Measurements from ENCODE around the gene ZNF316.

DNA sequence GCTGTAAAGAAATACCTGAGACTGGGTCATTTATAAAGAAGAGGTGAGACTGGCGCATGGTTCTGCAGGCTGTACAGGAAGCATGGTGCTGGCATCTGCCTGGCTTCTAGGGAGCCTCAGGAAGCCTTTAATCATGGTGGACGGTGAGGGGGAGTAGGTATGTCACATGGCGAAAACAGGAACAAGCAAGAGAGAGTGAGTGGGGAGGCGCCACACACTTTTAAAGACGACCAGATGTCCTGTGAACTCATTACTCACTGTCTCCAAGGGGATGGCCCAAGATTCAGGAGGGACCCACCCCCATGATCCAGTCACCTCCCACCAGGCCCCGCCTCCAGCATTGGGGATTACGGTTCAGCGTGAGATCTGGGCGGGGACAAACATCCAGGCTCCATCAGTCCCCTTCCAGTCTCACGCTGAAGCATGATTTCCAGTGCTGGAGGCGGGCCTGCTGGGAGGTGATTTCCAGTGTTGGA lies 3.2 kb downstream of the ZNF316 start:
- TF ChIP-seq, protein P1, sequence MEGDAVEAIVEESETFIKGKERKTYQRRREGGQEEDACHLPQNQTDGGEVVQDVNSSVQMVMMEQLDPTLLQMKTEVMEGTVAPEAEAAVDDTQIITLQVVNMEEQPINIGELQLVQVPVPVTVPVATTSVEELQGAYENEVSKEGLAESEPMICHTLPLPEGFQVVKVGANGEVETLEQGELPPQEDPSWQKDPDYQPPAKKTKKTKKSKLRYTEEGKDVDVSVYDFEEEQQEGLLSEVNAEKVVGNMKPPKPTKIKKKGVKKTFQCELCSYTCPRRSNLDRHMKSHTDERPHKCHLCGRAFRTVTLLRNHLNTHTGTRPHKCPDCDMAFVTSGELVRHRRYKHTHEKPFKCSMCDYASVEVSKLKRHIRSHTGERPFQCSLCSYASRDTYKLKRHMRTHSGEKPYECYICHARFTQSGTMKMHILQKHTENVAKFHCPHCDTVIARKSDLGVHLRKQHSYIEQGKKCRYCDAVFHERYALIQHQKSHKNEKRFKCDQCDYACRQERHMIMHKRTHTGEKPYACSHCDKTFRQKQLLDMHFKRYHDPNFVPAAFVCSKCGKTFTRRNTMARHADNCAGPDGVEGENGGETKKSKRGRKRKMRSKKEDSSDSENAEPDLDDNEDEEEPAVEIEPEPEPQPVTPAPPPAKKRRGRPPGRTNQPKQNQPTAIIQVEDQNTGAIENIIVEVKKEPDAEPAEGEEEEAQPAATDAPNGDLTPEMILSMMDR (conservative IDR thresholded peaks at IDR 0.05; ENCODE audit: low read length), result no peak
- TF ChIP-seq EZH2phosphoT487 (IDR thresholded peaks at IDR 0.05; ENCODE audit: borderline replicate concordance, low read depth, low read length), result no peak
